ENCODE measurements around the gene TGM5.
"Not testable (repeated sequence)": the region's sequence is repeated elsewhere in the genome, so short reads cannot be mapped to it uniquely, and the experiment has no call there.

Gene TGM5

GRCh38 chr15:43242616-43243015, 24.1 kb downstream of the TGM5 start:
- DNase-seq, result no peak

GRCh38 chr15:43241100-43241499, 25.6 kb downstream of the TGM5 start:
- no peak for DNase-seq

GRCh38 chr15:43239732-43240491, 26.8 kb downstream of the TGM5 start:
- DNase-seq, result no peak

GRCh38 chr15:43238671-43239131, 28.0 kb downstream of the TGM5 start:
- DNase-seq, result no peak

GRCh38 chr15:43237842-43238470, 28.8 kb downstream of the TGM5 start:
- no peak for DNase-seq

GRCh38 chr15:43235536-43235935, 31.2 kb downstream of the TGM5 start:
- no peak for DNase-seq

- DNase-seq, result no peak
Measured at GRCh38 chr15:43232289-43232874, 34.3 kb downstream of the TGM5 start.

- no peak for DNase-seq
Measured at GRCh38 chr15:43230640-43231115, 36.0 kb downstream of the TGM5 start.

- DNase-seq, result no peak
Measured at GRCh38 chr15:43229977-43230376, 36.8 kb downstream of the TGM5 start.

GRCh38 chr15:43226436-43227305, 40.1 kb downstream of the TGM5 start:
- DNase-seq, result no peak

- DNase-seq, result not testable (repeated sequence)
Measured at GRCh38 chr15:43225950-43226255, 40.8 kb downstream of the TGM5 start.

GRCh38 chr15:43225201-43225949, 41.4 kb downstream of the TGM5 start:
- DNase-seq, result no peak

GRCh38 chr15:43221422-43221821, 45.3 kb downstream of the TGM5 start:
- no peak for DNase-seq

- DNase-seq, result no peak
Measured at GRCh38 chr15:43220991-43221403, 45.7 kb downstream of the TGM5 start, which contains the start of gene EPB42. EPB42 (minus strand) TSS chr15:43221018; CDS start chr15:43220825, 193 bp downstream.

GRCh38 chr15:43219929-43220928, 46.5 kb downstream of the TGM5 start:
- no peak for DNase-seq

- DNase-seq, result no peak
Measured at GRCh38 chr15:43218908-43219706, 47.6 kb downstream of the TGM5 start.

- no peak for DNase-seq
Measured at GRCh38 chr15:43215961-43216360, 50.8 kb downstream of the TGM5 start.

- no peak for DNase-seq
Measured at GRCh38 chr15:43214592-43215295, 52.0 kb downstream of the TGM5 start.

- DNase-seq, result no peak
Measured at GRCh38 chr15:43214169-43214568, 52.6 kb downstream of the TGM5 start.

Measured in activated CD4-positive, CD25-positive, alpha-beta regulatory T cell treated with anti-CD3 and anti-CD28 coated beads, Interleukin-2, amount 50 U/mL, for 72 hours (primary cell).